ENCODE results near the gene SLC8B1. TPM values are rescaled to one million over a fixed set of nuclear protein-coding genes. Genes with fewer than 3 reads are reported as not detected.

SLC8B1 gene
- total RNA-seq, 1 experiment from 2014 or later: 15.7 TPM

DNA sequence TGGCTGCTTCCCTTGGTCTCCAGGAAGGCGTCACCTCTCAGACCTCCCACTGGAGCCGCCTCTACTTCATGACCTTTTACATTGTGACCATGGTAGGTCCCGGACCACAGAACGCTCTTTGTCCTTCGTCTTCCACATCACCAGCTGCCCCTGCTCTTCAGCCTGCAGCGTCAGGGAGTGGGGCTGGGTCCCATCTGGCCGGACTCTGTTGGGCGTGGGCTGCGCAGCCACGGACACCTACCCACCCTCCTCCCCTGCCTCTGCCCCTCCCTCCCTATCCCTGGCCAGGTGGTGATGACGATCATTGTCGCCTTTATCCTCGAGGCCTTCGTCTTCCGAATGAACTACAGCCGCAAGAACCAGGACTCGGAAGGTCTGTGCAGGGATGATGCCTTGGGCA is 43.3 kb downstream of the SLC8B1 start:
- Mint-ChIP-seq H3K4me3 (ENCODE audit: unreplicated experiment) (no peak overlapping the region), H3K4me1 (ENCODE audit: insufficient read depth, unreplicated experiment) (no peaks in the 10 kb centered on the region), H3K36me3 (ENCODE audit: insufficient read depth, unreplicated experiment) (peaks cover 85% of the 10 kb centered on the region), H3K9me3 (ENCODE audit: unreplicated experiment) (no peaks in the 10 kb centered on the region), H3K27me3 (ENCODE audit: insufficient read depth, unreplicated experiment) (no peaks in the 10 kb centered on the region), H3K27ac (ENCODE audit: low read depth, unreplicated experiment) (no peak overlapping the region)
- TF ChIP-seq, protein P1, sequence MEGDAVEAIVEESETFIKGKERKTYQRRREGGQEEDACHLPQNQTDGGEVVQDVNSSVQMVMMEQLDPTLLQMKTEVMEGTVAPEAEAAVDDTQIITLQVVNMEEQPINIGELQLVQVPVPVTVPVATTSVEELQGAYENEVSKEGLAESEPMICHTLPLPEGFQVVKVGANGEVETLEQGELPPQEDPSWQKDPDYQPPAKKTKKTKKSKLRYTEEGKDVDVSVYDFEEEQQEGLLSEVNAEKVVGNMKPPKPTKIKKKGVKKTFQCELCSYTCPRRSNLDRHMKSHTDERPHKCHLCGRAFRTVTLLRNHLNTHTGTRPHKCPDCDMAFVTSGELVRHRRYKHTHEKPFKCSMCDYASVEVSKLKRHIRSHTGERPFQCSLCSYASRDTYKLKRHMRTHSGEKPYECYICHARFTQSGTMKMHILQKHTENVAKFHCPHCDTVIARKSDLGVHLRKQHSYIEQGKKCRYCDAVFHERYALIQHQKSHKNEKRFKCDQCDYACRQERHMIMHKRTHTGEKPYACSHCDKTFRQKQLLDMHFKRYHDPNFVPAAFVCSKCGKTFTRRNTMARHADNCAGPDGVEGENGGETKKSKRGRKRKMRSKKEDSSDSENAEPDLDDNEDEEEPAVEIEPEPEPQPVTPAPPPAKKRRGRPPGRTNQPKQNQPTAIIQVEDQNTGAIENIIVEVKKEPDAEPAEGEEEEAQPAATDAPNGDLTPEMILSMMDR (IDR thresholded peaks at IDR 0.05; ENCODE audit: unreplicated experiment): no peak
- intact Hi-C loops (cut with micrococcal nuclease): loop anchor here (10.0 kb wide), 1 partner anchor 97 kb away; no protein-coding TSS in a partner anchor
- CTCF ChIA-PET: interaction anchor here (1.0 kb wide), 1 partner anchor 22 kb away, joined by 3 read pairs; no protein-coding TSS in a partner anchor
- no peak for DNase-seq (ENCODE audit: unreplicated experiment)
- BruUV-seq (replicated peaks): no TSS peak
- POLR2A ChIA-PET: interaction anchor here (0.8 to 1.2 kb wide), 3 partner anchors 19 to 69 kb away, joined by 3 read pairs; no protein-coding TSS in a partner anchor

DNA sequence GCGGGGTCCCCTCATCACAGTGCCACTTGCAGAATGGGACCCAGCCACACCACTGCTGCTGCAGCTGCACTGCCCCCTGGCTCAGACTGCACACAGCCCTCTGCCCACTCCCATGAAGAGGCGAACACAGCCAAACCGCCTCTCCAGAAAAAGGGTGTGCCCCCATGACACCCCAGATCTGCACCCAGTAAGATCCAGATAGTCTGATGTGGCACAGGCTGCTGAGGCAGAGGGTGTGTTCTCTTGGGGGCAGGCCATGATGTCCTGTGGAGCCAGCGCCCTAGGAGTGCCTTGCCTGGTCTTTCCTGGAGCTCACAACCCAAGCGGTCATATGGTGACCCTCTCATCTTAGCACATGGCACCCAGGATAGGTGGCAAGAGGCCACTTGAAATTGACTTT is 44.4 kb downstream of the SLC8B1 start:
- H3K27ac Mint-ChIP-seq (ENCODE audit: low read depth, unreplicated experiment): no peak overlapping the region
- H3K27me3 Mint-ChIP-seq (ENCODE audit: insufficient read depth, unreplicated experiment): no peaks in the 10 kb centered on the region
- H3K36me3 Mint-ChIP-seq (ENCODE audit: insufficient read depth, unreplicated experiment): peaks cover 85% of the 10 kb centered on the region
- DNase-seq (ENCODE audit: unreplicated experiment): no peak
- TF ChIP-seq, protein P1 (IDR thresholded peaks at IDR 0.05; ENCODE audit: unreplicated experiment): no peak
- intact Hi-C loops (cut with micrococcal nuclease): loop anchor here (10.0 kb wide), 1 partner anchor 96 kb away; no protein-coding TSS in a partner anchor
- ChIA-PET CTCF (interaction anchor here (1.0 kb wide), 1 partner anchor 23 kb away, joined by 3 read pairs; no protein-coding TSS in a partner anchor), POLR2A (interaction anchor here (0.8 kb wide), 1 partner anchor 12 kb away, joined by 4 read pairs; no protein-coding TSS in a partner anchor)
- H3K4me1 Mint-ChIP-seq (ENCODE audit: insufficient read depth, unreplicated experiment): no peaks in the 10 kb centered on the region
- H3K9me3 Mint-ChIP-seq (ENCODE audit: unreplicated experiment): no peaks in the 10 kb centered on the region
- no TSS peak for BruUV-seq (replicated peaks)
- no peak overlapping the region for H3K4me3 Mint-ChIP-seq (ENCODE audit: unreplicated experiment)

DNA sequence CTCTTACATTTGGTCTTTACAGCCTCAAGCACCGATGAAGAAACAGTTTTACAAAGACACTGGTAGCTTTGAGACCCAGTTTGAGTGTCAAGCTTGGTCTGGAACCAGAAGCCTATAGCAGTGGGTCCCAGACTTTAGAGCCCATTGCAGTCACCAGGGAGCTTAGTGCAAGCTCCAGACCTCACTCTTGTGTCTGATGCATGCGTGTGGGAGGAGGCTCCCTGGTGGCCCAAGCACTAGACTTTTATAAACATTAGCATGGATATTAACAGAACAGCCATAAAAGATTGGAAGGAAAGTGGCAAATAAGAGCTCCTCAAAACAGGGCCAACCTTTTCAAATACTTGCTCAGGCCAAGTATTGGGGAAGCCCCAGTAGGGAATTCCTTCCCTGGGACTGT is 45.5 kb downstream of the SLC8B1 start:
- DNase-seq (ENCODE audit: unreplicated experiment): no peak
- H3K27ac Mint-ChIP-seq (ENCODE audit: low read depth, unreplicated experiment): no peak overlapping the region
- intact Hi-C loops (cut with micrococcal nuclease): no loop called here
- ChIA-PET CTCF (interaction anchor here (1.0 kb wide), 1 partner anchor 14 kb away, joined by 4 read pairs; no protein-coding TSS in a partner anchor), POLR2A (interaction anchor here (0.6 kb wide), 1 partner anchor 14 kb away, joined by 3 read pairs; no protein-coding TSS in a partner anchor)
- TF ChIP-seq, protein P1 (IDR thresholded peaks at IDR 0.05; ENCODE audit: unreplicated experiment): no peak
- no peaks in the 10 kb centered on the region for H3K9me3 Mint-ChIP-seq (ENCODE audit: unreplicated experiment)
- no peaks in the 10 kb centered on the region for H3K4me1 Mint-ChIP-seq (ENCODE audit: insufficient read depth, unreplicated experiment)
- BruUV-seq (replicated peaks): no TSS peak
- no peak overlapping the region for H3K4me3 Mint-ChIP-seq (ENCODE audit: unreplicated experiment)
- peaks cover 86% of the 10 kb centered on the region for H3K36me3 Mint-ChIP-seq (ENCODE audit: insufficient read depth, unreplicated experiment)
- no peaks in the 10 kb centered on the region for H3K27me3 Mint-ChIP-seq (ENCODE audit: insufficient read depth, unreplicated experiment)

DNA sequence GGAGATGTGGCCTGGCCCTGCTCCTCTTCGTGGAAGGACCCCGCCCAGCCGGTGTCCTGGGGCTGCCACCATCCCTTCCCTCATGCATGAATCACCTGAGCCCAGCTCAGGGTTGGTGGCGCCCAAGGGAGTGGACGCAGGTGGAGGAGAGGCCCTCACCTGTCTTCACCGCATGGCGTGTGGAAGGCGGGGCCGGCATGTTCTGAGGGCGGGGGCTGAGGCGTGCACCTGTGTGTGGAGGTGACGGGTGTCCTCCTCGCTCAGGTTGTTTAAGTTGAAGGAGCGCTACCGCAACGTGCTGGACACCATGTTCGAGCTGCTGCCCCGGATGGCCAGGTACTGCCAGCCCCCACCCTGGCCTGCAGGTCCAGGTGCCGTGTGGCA is 47.0 kb downstream of the SLC8B1 start:
- intact Hi-C loops (cut with micrococcal nuclease): no loop called here
- no TSS peak for BruUV-seq (replicated peaks)
- TF ChIP-seq, protein P1 (IDR thresholded peaks at IDR 0.05; ENCODE audit: unreplicated experiment): no peak
- ChIA-PET POLR2A (no interaction called here), CTCF (no interaction called here)
- DNase-seq (ENCODE audit: unreplicated experiment): no peak
- peaks cover 87% of the 10 kb centered on the region for H3K36me3 Mint-ChIP-seq (ENCODE audit: insufficient read depth, unreplicated experiment)
- no peak overlapping the region for H3K4me3 Mint-ChIP-seq (ENCODE audit: unreplicated experiment)
- H3K4me1 Mint-ChIP-seq (ENCODE audit: insufficient read depth, unreplicated experiment): no peaks in the 10 kb centered on the region
- no peaks in the 10 kb centered on the region for H3K9me3 Mint-ChIP-seq (ENCODE audit: unreplicated experiment)
- H3K27me3 Mint-ChIP-seq (ENCODE audit: insufficient read depth, unreplicated experiment): no peaks in the 10 kb centered on the region
- H3K27ac Mint-ChIP-seq (ENCODE audit: low read depth, unreplicated experiment): no peak overlapping the region
